HG02588 (cell line): ENCODE measurements around the gene MUC5B.
"Not testable (repeated sequence)": the region's sequence is repeated elsewhere in the genome, so short reads cannot be mapped to it uniquely, and the experiment has no call there.

ENCODE experiments used
- ATAC-seq: cut with Tn5 transposase; IDR thresholded peaks from one replicate; pipeline ENCODE4 v1.9.1; 2021; ENCODE audit warnings: mild to moderate bottlenecking, moderate library complexity; ENCODE audit not compliant: unreplicated experiment

The MUC5B gene

GRCh38 chr11:1188451-1189130 lies 34.3 kb upstream of the MUC5B start:
- not testable (repeated sequence) for ATAC-seq

GRCh38 chr11:1189816-1190215 lies 33.0 kb upstream of the MUC5B start:
- not testable (repeated sequence) for ATAC-seq

- ATAC-seq, result not testable (repeated sequence)
These were observed 30.9 kb upstream of the MUC5B start for GRCh38 chr11:1191786-1192470.

- no peak for ATAC-seq
These were observed 30.0 kb upstream of the MUC5B start for GRCh38 chr11:1192741-1193325.

- no peak for ATAC-seq
These were observed 29.3 kb upstream of the MUC5B start for GRCh38 chr11:1193326-1194230.

- no peak for ATAC-seq
These were observed 28.5 kb upstream of the MUC5B start for GRCh38 chr11:1194231-1194976.

GRCh38 chr11:1194977-1195681 lies 27.7 kb upstream of the MUC5B start:
- ATAC-seq, result no peak

GRCh38 chr11:1195682-1196515 lies 27.0 kb upstream of the MUC5B start:
- ATAC-seq, result no peak

GRCh38 chr11:1196516-1197391 lies 26.1 kb upstream of the MUC5B start:
- ATAC-seq, result no peak

- ATAC-seq, result no peak
These were observed 25.4 kb upstream of the MUC5B start for GRCh38 chr11:1197431-1197885.

GRCh38 chr11:1197886-1198560 lies 24.8 kb upstream of the MUC5B start:
- ATAC-seq, result no peak

- ATAC-seq, result no peak
These were observed 24.2 kb upstream of the MUC5B start for GRCh38 chr11:1198561-1199240.

- no peak for ATAC-seq
These were observed 23.6 kb upstream of the MUC5B start for GRCh38 chr11:1199241-1199750.

GRCh38 chr11:1199751-1200610 lies 22.9 kb upstream of the MUC5B start:
- no peak for ATAC-seq

GRCh38 chr11:1200611-1201191 lies 22.2 kb upstream of the MUC5B start:
- no peak for ATAC-seq
